ENCODE results near the gene INSM1. TPM values are rescaled to one million over a fixed set of nuclear protein-coding genes. Genes with fewer than 3 reads are reported as not detected.

INSM1 gene
- total and polyA plus RNA-seq, 9 donors: 0.02 TPM; not detected in 8

GRCh38 chr20:20362774-20363433 lies 5.0 kb upstream of the INSM1 start:
- Histone ChIP-seq H3K4me1 (ENCODE audit: insufficient read depth) (peaks cover 3% of the 10 kb centered on the region), H3K27ac (no peak overlapping the region), H3K9me3 (no peaks in the 10 kb centered on the region), H3K4me3 (no peak overlapping the region), H3K36me3 (no peaks in the 10 kb centered on the region), H3K27me3 (no peaks in the 10 kb centered on the region)
- DNase-seq: no peak
- WGBS, 3 donors: 3 to 4% (median 3%) methylated on average over 17 of the region's 17 CpGs
- intact Hi-C loops (cut with DNase I): loop anchor here in 1 of 4 donors (10.0 kb wide), 1 partner anchor 212 kb away; no protein-coding TSS in a partner anchor
- no peak for TF ChIP-seq EP300 (IDR thresholded peaks at IDR 0.05)
- no peak for TF ChIP-seq POLR2A (IDR thresholded peaks at IDR 0.05)
- no peak for TF ChIP-seq CTCF (IDR thresholded peaks at IDR 0.05)

GRCh38 chr20:20363434-20363798 lies 4.5 kb upstream of the INSM1 start:
- WGBS, 3 donors: 2 to 4% (median 3%) methylated on average over 15 of the region's 15 CpGs
- H3K27ac ChIP-seq: no peak overlapping the region
- no peaks in the 10 kb centered on the region for H3K9me3 ChIP-seq
- H3K4me1 ChIP-seq (ENCODE audit: insufficient read depth): peaks cover 5% of the 10 kb centered on the region
- no peaks in the 10 kb centered on the region for H3K36me3 ChIP-seq
- TF ChIP-seq POLR2A (IDR thresholded peaks at IDR 0.05): no peak
- no peak for TF ChIP-seq EP300 (IDR thresholded peaks at IDR 0.05)
- no peak for TF ChIP-seq CTCF (IDR thresholded peaks at IDR 0.05)
- no peak overlapping the region for H3K4me3 ChIP-seq
- no peaks in the 10 kb centered on the region for H3K27me3 ChIP-seq
- DNase-seq: no peak
- intact Hi-C loops (cut with DNase I): loop anchor here in 1 of 4 donors (10.0 kb wide), 1 partner anchor 211 kb away; no protein-coding TSS in a partner anchor

- Histone ChIP-seq H3K36me3 (no peaks in the 10 kb centered on the region), H3K4me3 (no peak overlapping the region), H3K4me1 (ENCODE audit: insufficient read depth) (peaks cover 9% of the 10 kb centered on the region), H3K27me3 (no peaks in the 10 kb centered on the region), H3K9me3 (no peaks in the 10 kb centered on the region), H3K27ac (no peak overlapping the region)
- intact Hi-C loops (cut with DNase I): loop anchor here in 1 of 4 donors (10.0 kb wide), 1 partner anchor 211 kb away; no protein-coding TSS in a partner anchor
- 2% methylated on average over 67 to 70 of the region's 70 CpGs for WGBS, 3 donors
- DNase-seq: no peak
- TF ChIP-seq EP300 (IDR thresholded peaks at IDR 0.05): no peak
- no peak for TF ChIP-seq CTCF (IDR thresholded peaks at IDR 0.05)
- TF ChIP-seq POLR2A (IDR thresholded peaks at IDR 0.05): no peak
Observed at GRCh38 chr20:20363799-20364592, 3.9 kb upstream of the INSM1 start.

- no peak for DNase-seq
- Histone ChIP-seq H3K9me3 (no peaks in the 10 kb centered on the region), H3K4me3 (no peak overlapping the region), H3K4me1 (ENCODE audit: insufficient read depth) (peaks cover 14% of the 10 kb centered on the region), H3K27ac (no peak overlapping the region), H3K27me3 (no peaks in the 10 kb centered on the region), H3K36me3 (no peaks in the 10 kb centered on the region)
- no peak for TF ChIP-seq POLR2A (IDR thresholded peaks at IDR 0.05)
- TF ChIP-seq EP300 (IDR thresholded peaks at IDR 0.05): no peak
- TF ChIP-seq CTCF (IDR thresholded peaks at IDR 0.05): no peak
- 2 to 4% (median 3%) methylated on average over 70 of the region's 70 CpGs for WGBS, 3 donors
- intact Hi-C loops (cut with DNase I): loop anchor here in 1 of 4 donors (10.0 kb wide), 1 partner anchor 210 kb away; no protein-coding TSS in a partner anchor
Observed at GRCh38 chr20:20364593-20365479, 3.1 kb upstream of the INSM1 start.
